Measurements from ENCODE around the gene PXYLP1. TPM values are rescaled to one million over a fixed set of nuclear protein-coding genes. Genes with fewer than 3 reads are reported as not detected.

The PXYLP1 gene
- total RNA-seq, 4 donors from 2014 or later = 0.46 to 13.1 (median 2.2) TPM

Other genes starting within 250 kb of the PXYLP1 start
- gene SPSB4, start 180.5 kb upstream of the PXYLP1 start, total RNA-seq = under 1 TPM in 2 of 4 donors, not detected in 2; 0.35 to 0.81 TPM
- gene ZBTB38, start 136.7 kb downstream of the PXYLP1 start, total RNA-seq = 100 to 1,000 TPM; 160 to 415 (median 232) TPM